SK-N-MC (cell line): ENCODE data around the gene TRIM29.

ENCODE experiments used
- EZH2 ChIP-seq: fragments of 200-600 bp; sonication (generic); IDR thresholded peaks from one replicate; pipeline ENCODE4 v1.6.1; 2017; ENCODE audit warnings: antibody characterized with exemption
- FOXP2 ChIP-seq: optimal IDR thresholded peaks from 2 replicates; pipeline ENCODE3; 2011; ENCODE audit warnings: mild to moderate bottlenecking, moderate library complexity; ENCODE audit not compliant: insufficient read depth; ENCODE audit errors: extremely low read length, control extremely low read depth
- POLR2AphosphoS5 ChIP-seq: IDR thresholded peaks from 2 replicates; pipeline ENCODE4 v1.6.1; 2012; ENCODE audit warnings: mild to moderate bottlenecking, low read depth, low read length, borderline replicate concordance

DNA sequence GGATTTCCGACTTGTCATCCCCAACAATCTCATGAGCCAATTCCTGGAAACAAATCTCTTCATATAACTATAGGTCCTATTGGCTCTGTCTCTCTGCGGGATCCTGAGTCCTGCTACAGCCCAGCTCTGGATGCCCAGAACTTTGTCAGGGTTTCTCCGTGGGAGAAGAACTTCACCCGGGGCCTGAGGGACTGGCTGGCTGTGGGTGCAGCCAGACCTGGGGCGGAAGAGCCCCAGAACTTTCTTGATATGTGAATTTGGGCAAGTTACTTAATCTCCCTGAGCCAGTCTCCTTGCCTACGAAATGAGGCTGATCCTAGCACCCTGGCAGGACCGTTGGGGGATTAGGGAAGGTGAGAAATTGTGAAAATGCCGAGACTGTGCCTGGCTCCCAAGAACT is 6.6 kb upstream of the TRIM29 start:
- TF ChIP-seq POLR2AphosphoS5, result no peak
- no peak for TF ChIP-seq EZH2
- no peak for TF ChIP-seq FOXP2
